Measurements from ENCODE around the gene ABCB4.

DNA sequence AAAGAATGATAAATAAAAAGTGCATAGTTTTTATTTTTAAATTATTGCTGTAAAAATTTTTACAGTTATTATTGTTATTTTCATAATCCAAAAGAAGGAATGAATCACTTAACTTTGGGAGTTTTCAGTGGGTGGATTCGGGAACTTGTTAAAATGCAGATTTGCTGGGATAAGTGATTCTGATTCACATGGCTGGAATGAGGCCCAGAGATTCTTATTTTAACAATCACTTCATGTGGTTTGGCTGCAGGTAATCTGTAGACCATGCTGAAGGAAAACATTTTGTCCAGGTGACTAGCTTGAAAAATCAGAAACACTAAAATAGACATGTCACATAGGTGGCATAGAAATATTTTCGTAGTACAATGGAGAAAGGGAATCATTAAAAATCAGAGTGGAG is 116.1 kb downstream of the ABCB4 start:
- TF ChIP-seq, protein P1, sequence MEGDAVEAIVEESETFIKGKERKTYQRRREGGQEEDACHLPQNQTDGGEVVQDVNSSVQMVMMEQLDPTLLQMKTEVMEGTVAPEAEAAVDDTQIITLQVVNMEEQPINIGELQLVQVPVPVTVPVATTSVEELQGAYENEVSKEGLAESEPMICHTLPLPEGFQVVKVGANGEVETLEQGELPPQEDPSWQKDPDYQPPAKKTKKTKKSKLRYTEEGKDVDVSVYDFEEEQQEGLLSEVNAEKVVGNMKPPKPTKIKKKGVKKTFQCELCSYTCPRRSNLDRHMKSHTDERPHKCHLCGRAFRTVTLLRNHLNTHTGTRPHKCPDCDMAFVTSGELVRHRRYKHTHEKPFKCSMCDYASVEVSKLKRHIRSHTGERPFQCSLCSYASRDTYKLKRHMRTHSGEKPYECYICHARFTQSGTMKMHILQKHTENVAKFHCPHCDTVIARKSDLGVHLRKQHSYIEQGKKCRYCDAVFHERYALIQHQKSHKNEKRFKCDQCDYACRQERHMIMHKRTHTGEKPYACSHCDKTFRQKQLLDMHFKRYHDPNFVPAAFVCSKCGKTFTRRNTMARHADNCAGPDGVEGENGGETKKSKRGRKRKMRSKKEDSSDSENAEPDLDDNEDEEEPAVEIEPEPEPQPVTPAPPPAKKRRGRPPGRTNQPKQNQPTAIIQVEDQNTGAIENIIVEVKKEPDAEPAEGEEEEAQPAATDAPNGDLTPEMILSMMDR (IDR thresholded peaks at IDR 0.05): no peak
- no peak for TF ChIP-seq ZFX (IDR thresholded peaks at IDR 0.05; ENCODE audit: borderline replicate concordance)

Data from 22Rv1 (cell line).